GM19395 (cell line): ENCODE data around the gene NUDT16L1.

ENCODE experiments used
- ATAC-seq: cut with Tn5 transposase; IDR thresholded peaks from one replicate; pipeline ENCODE4 v1.9.1; 2021; ENCODE audit warnings: mild to moderate bottlenecking, moderate library complexity; ENCODE audit not compliant: unreplicated experiment

The NUDT16L1 gene

GRCh38 chr16:4682084-4682591 lies 11.2 kb upstream of the NUDT16L1 start:
- no peak for ATAC-seq

- no peak for ATAC-seq
These were observed 10.6 kb upstream of the NUDT16L1 start for GRCh38 chr16:4682616-4683254.

GRCh38 chr16:4683255-4684057 lies 9.9 kb upstream of the NUDT16L1 start:
- no peak for ATAC-seq

GRCh38 chr16:4684058-4684715 lies 9.2 kb upstream of the NUDT16L1 start:
- ATAC-seq: no peak

- no peak for ATAC-seq
These were observed 8.6 kb upstream of the NUDT16L1 start for GRCh38 chr16:4684763-4685162.

- ATAC-seq: no peak
These were observed 8.1 kb upstream of the NUDT16L1 start for GRCh38 chr16:4685292-4685691.

GRCh38 chr16:4685776-4686496 lies 7.4 kb upstream of the NUDT16L1 start:
- ATAC-seq: no peak

GRCh38 chr16:4686497-4687210 lies 6.7 kb upstream of the NUDT16L1 start:
- no peak for ATAC-seq

- ATAC-seq: no peak
These were observed 5.9 kb upstream of the NUDT16L1 start for GRCh38 chr16:4687416-4687815.

- ATAC-seq: no peak
These were observed 5.3 kb upstream of the NUDT16L1 start for GRCh38 chr16:4687946-4688673.

GRCh38 chr16:4688674-4689045 lies 4.7 kb upstream of the NUDT16L1 start:
- no peak for ATAC-seq

GRCh38 chr16:4689091-4689671 lies 4.2 kb upstream of the NUDT16L1 start:
- no peak for ATAC-seq

GRCh38 chr16:4689864-4690704 lies 3.3 kb upstream of the NUDT16L1 start:
- ATAC-seq: no peak

- ATAC-seq: no peak
These were observed 2.3 kb upstream of the NUDT16L1 start for GRCh38 chr16:4690946-4691665.

GRCh38 chr16:4691666-4692412 lies 1.5 kb upstream of the NUDT16L1 start:
- ATAC-seq: no peak

- ATAC-seq: peak; percentile 34
These were observed 684 bp upstream of the NUDT16L1 start for GRCh38 chr16:4692460-4693295.
